ENCODE results near the gene RALGPS2. TPM values are rescaled to one million over a fixed set of nuclear protein-coding genes. Genes with fewer than 3 reads are reported as not detected.

Gene RALGPS2
- total and polyA plus RNA-seq, 5 donors from 2014 or later: 1.6 to 4.7 (median 3.5) TPM

GRCh38 chr1:178792394-178792793 is 67.3 kb downstream of the RALGPS2 start:
- Histone ChIP-seq H3K27ac (ENCODE audit: insufficient read depth, low read length, poor library complexity, severe bottlenecking) (no peak overlapping the region), H3K36me3 (ENCODE audit: control insufficient read depth, insufficient read depth, low read length) (no peaks in the 10 kb centered on the region), H3K27me3 (ENCODE audit: control insufficient read depth, insufficient read depth, low read length) (no peaks in the 10 kb centered on the region), H3K4me1 (ENCODE audit: control insufficient read depth, insufficient read depth, low read length, poor library complexity, severe bottlenecking) (no peaks in the 10 kb centered on the region), H3K4me3 (ENCODE audit: low read depth, low read length) (no peak overlapping the region), H3K9me3 (ENCODE audit: control insufficient read depth in 2 of 2, low read length in 2 of 2) (no peaks in the 10 kb centered on the region)
- Mint-ChIP-seq H3K27ac (peak overlapping the region in 1 of 3 donors; percentile 9), H3K4me3 (no peak overlapping the region), H3K27me3 (no peaks in the 10 kb centered on the region), H3K4me1 (no peaks in the 10 kb centered on the region), H3K36me3 (peaks cover 8% of the 10 kb centered on the region), H3K9me3 (peaks cover 0 to 3% (median 0%) of the 10 kb centered on the region in 7 donors)
- DNase-seq (no peak), ATAC-seq (ENCODE audit: low read depth in 2 of 2) (no peak)

- DNase-seq: no peak
- Mint-ChIP-seq H3K4me1 (no peaks in the 10 kb centered on the region), H3K36me3 (peaks cover 7% of the 10 kb centered on the region), H3K4me3 (no peak overlapping the region), H3K27me3 (no peaks in the 10 kb centered on the region), H3K27ac (no peak overlapping the region), H3K9me3 (peaks cover 0 to 4% (median 0%) of the 10 kb centered on the region in 7 donors)
- H3K27ac ChIP-seq (ENCODE audit: insufficient read depth, low read length, poor library complexity, severe bottlenecking): no peak overlapping the region
- H3K36me3 ChIP-seq (ENCODE audit: control insufficient read depth, insufficient read depth, low read length): no peaks in the 10 kb centered on the region
- no peaks in the 10 kb centered on the region for H3K9me3 ChIP-seq (ENCODE audit: control insufficient read depth in 2 of 2, low read length in 2 of 2)
- no peaks in the 10 kb centered on the region for H3K4me1 ChIP-seq (ENCODE audit: control insufficient read depth, insufficient read depth, low read length, poor library complexity, severe bottlenecking)
- H3K27me3 ChIP-seq (ENCODE audit: control insufficient read depth, insufficient read depth, low read length): no peaks in the 10 kb centered on the region
- H3K4me3 ChIP-seq (ENCODE audit: low read depth, low read length): no peak overlapping the region
- no peak for ATAC-seq (ENCODE audit: low read depth in 2 of 2)
These were observed 71.0 kb downstream of the RALGPS2 start for GRCh38 chr1:178796013-178796412.

GRCh38 chr1:178797590-178797989 is 72.5 kb downstream of the RALGPS2 start:
- ATAC-seq (ENCODE audit: low read depth in 2 of 2) (no peak), DNase-seq (no peak)
- no peaks in the 10 kb centered on the region for H3K4me1 Mint-ChIP-seq
- H3K4me1 ChIP-seq (ENCODE audit: control insufficient read depth, insufficient read depth, low read length, poor library complexity, severe bottlenecking): no peaks in the 10 kb centered on the region
- no peak overlapping the region for H3K27ac ChIP-seq (ENCODE audit: insufficient read depth, low read length, poor library complexity, severe bottlenecking)
- no peak overlapping the region for H3K4me3 Mint-ChIP-seq
- no peaks in the 10 kb centered on the region for H3K27me3 Mint-ChIP-seq
- H3K9me3 Mint-ChIP-seq: peaks cover 0 to 4% (median 0%) of the 10 kb centered on the region in 7 donors
- peaks cover 7% of the 10 kb centered on the region for H3K36me3 Mint-ChIP-seq
- H3K27ac Mint-ChIP-seq: no peak overlapping the region
- no peaks in the 10 kb centered on the region for H3K9me3 ChIP-seq (ENCODE audit: control insufficient read depth in 2 of 2, low read length in 2 of 2)
- no peaks in the 10 kb centered on the region for H3K36me3 ChIP-seq (ENCODE audit: control insufficient read depth, insufficient read depth, low read length)
- H3K27me3 ChIP-seq (ENCODE audit: control insufficient read depth, insufficient read depth, low read length): no peaks in the 10 kb centered on the region
- no peak overlapping the region for H3K4me3 ChIP-seq (ENCODE audit: low read depth, low read length)

GRCh38 chr1:178798232-178798861 is 73.3 kb downstream of the RALGPS2 start:
- no peaks in the 10 kb centered on the region for H3K27me3 Mint-ChIP-seq
- H3K36me3 ChIP-seq (ENCODE audit: control insufficient read depth, insufficient read depth, low read length): no peaks in the 10 kb centered on the region
- DNase-seq (no peak), ATAC-seq (ENCODE audit: low read depth in 2 of 2) (no peak)
- no peaks in the 10 kb centered on the region for H3K4me1 Mint-ChIP-seq
- no peak overlapping the region for H3K4me3 Mint-ChIP-seq
- H3K27ac ChIP-seq (ENCODE audit: insufficient read depth, low read length, poor library complexity, severe bottlenecking): no peak overlapping the region
- H3K27ac Mint-ChIP-seq: no peak overlapping the region
- no peak overlapping the region for H3K4me3 ChIP-seq (ENCODE audit: low read depth, low read length)
- peaks cover 7% of the 10 kb centered on the region for H3K36me3 Mint-ChIP-seq
- peaks cover 0 to 4% (median 0%) of the 10 kb centered on the region in 7 donors for H3K9me3 Mint-ChIP-seq
- no peaks in the 10 kb centered on the region for H3K4me1 ChIP-seq (ENCODE audit: control insufficient read depth, insufficient read depth, low read length, poor library complexity, severe bottlenecking)
- H3K27me3 ChIP-seq (ENCODE audit: control insufficient read depth, insufficient read depth, low read length): no peaks in the 10 kb centered on the region
- H3K9me3 ChIP-seq (ENCODE audit: control insufficient read depth in 2 of 2, low read length in 2 of 2): no peaks in the 10 kb centered on the region

- H3K4me1 Mint-ChIP-seq: no peaks in the 10 kb centered on the region
- H3K4me1 ChIP-seq (ENCODE audit: control insufficient read depth, insufficient read depth, low read length, poor library complexity, severe bottlenecking): no peaks in the 10 kb centered on the region
- H3K27ac Mint-ChIP-seq: no peak overlapping the region
- peaks cover 4% of the 10 kb centered on the region for H3K36me3 Mint-ChIP-seq
- no peaks in the 10 kb centered on the region for H3K36me3 ChIP-seq (ENCODE audit: control insufficient read depth, insufficient read depth, low read length)
- H3K4me3 ChIP-seq (ENCODE audit: low read depth, low read length): no peak overlapping the region
- no peaks in the 10 kb centered on the region for H3K27me3 ChIP-seq (ENCODE audit: control insufficient read depth, insufficient read depth, low read length)
- DNase-seq: no peak
- ATAC-seq (ENCODE audit: low read depth in 2 of 2): no peak
- peaks cover 7% of the 10 kb centered on the region for H3K27me3 Mint-ChIP-seq
- H3K27ac ChIP-seq (ENCODE audit: insufficient read depth, low read length, poor library complexity, severe bottlenecking): no peak overlapping the region
- H3K4me3 Mint-ChIP-seq: no peak overlapping the region
- H3K9me3 ChIP-seq (ENCODE audit: control insufficient read depth in 2 of 2, low read length in 2 of 2): no peaks in the 10 kb centered on the region
- H3K9me3 Mint-ChIP-seq: peaks cover 0 to 4% (median 0%) of the 10 kb centered on the region in 7 donors
These were observed 77.8 kb downstream of the RALGPS2 start for GRCh38 chr1:178802873-178803272.

- no peak overlapping the region for H3K4me3 ChIP-seq (ENCODE audit: low read depth, low read length)
- Mint-ChIP-seq H3K4me3 (no peak overlapping the region), H3K9me3 (peaks cover 0 to 3% (median 0%) of the 10 kb centered on the region in 7 donors), H3K4me1 (no peaks in the 10 kb centered on the region), H3K27me3 (peaks cover 23% of the 10 kb centered on the region), H3K36me3 (no peaks in the 10 kb centered on the region), H3K27ac (no peak overlapping the region)
- H3K36me3 ChIP-seq (ENCODE audit: control insufficient read depth, insufficient read depth, low read length): no peaks in the 10 kb centered on the region
- H3K27ac ChIP-seq (ENCODE audit: insufficient read depth, low read length, poor library complexity, severe bottlenecking): no peak overlapping the region
- no peak for DNase-seq
- no peaks in the 10 kb centered on the region for H3K9me3 ChIP-seq (ENCODE audit: control insufficient read depth in 2 of 2, low read length in 2 of 2)
- H3K27me3 ChIP-seq (ENCODE audit: control insufficient read depth, insufficient read depth, low read length): no peaks in the 10 kb centered on the region
- H3K4me1 ChIP-seq (ENCODE audit: control insufficient read depth, insufficient read depth, low read length, poor library complexity, severe bottlenecking): no peaks in the 10 kb centered on the region
- no peak for ATAC-seq (ENCODE audit: low read depth in 2 of 2)
These were observed 81.7 kb downstream of the RALGPS2 start for GRCh38 chr1:178806665-178807300.

- peaks cover 23% of the 10 kb centered on the region for H3K27me3 Mint-ChIP-seq
- no peak overlapping the region for H3K27ac Mint-ChIP-seq
- H3K4me1 ChIP-seq (ENCODE audit: control insufficient read depth, insufficient read depth, low read length, poor library complexity, severe bottlenecking): no peaks in the 10 kb centered on the region
- H3K36me3 Mint-ChIP-seq: no peaks in the 10 kb centered on the region
- no peak overlapping the region for H3K4me3 Mint-ChIP-seq
- no peaks in the 10 kb centered on the region for H3K27me3 ChIP-seq (ENCODE audit: control insufficient read depth, insufficient read depth, low read length)
- H3K27ac ChIP-seq (ENCODE audit: insufficient read depth, low read length, poor library complexity, severe bottlenecking): no peak overlapping the region
- DNase-seq (no peak), ATAC-seq (ENCODE audit: low read depth in 2 of 2) (no peak)
- no peaks in the 10 kb centered on the region for H3K9me3 ChIP-seq (ENCODE audit: control insufficient read depth in 2 of 2, low read length in 2 of 2)
- no peaks in the 10 kb centered on the region for H3K36me3 ChIP-seq (ENCODE audit: control insufficient read depth, insufficient read depth, low read length)
- H3K9me3 Mint-ChIP-seq: peaks cover 0 to 3% (median 0%) of the 10 kb centered on the region in 7 donors
- no peak overlapping the region for H3K4me3 ChIP-seq (ENCODE audit: low read depth, low read length)
- no peaks in the 10 kb centered on the region for H3K4me1 Mint-ChIP-seq
These were observed 83.5 kb downstream of the RALGPS2 start for GRCh38 chr1:178808529-178808928.

- H3K36me3 Mint-ChIP-seq: no peaks in the 10 kb centered on the region
- peaks cover 0 to 3% (median 0%) of the 10 kb centered on the region in 7 donors for H3K9me3 Mint-ChIP-seq
- Histone ChIP-seq H3K4me3 (ENCODE audit: low read depth, low read length) (no peak overlapping the region), H3K27me3 (ENCODE audit: control insufficient read depth, insufficient read depth, low read length) (no peaks in the 10 kb centered on the region), H3K4me1 (ENCODE audit: control insufficient read depth, insufficient read depth, low read length, poor library complexity, severe bottlenecking) (no peaks in the 10 kb centered on the region), H3K9me3 (ENCODE audit: control insufficient read depth in 2 of 2, low read length in 2 of 2) (no peaks in the 10 kb centered on the region), H3K36me3 (ENCODE audit: control insufficient read depth, insufficient read depth, low read length) (no peaks in the 10 kb centered on the region), H3K27ac (ENCODE audit: insufficient read depth, low read length, poor library complexity, severe bottlenecking) (no peak overlapping the region)
- no peaks in the 10 kb centered on the region for H3K4me1 Mint-ChIP-seq
- no peak overlapping the region for H3K27ac Mint-ChIP-seq
- H3K4me3 Mint-ChIP-seq: no peak overlapping the region
- DNase-seq (no peak), ATAC-seq (ENCODE audit: low read depth in 2 of 2) (no peak)
- peaks cover 23% of the 10 kb centered on the region for H3K27me3 Mint-ChIP-seq
These were observed 85.5 kb downstream of the RALGPS2 start for GRCh38 chr1:178810585-178810984.
